ENCODE results near the gene HS2ST1.

GRCh38 chr1:86940599-86940998 is 26.2 kb downstream of the HS2ST1 start:
- TF ChIP-seq CTCF (conservative IDR thresholded peaks at IDR 0.05 in 1 of 2, IDR thresholded peaks at IDR 0.05 in 1 of 2; ENCODE audit: low read depth in 1 of 2, low read length in 2 of 2), result no peak
- no peak for TF ChIP-seq EZH2 (IDR thresholded peaks at IDR 0.05; ENCODE audit: low read length, missing control alignments)
